Frontal cortex (tissue), 4 donors: ENCODE results near the gene VPS37C. TPM values are rescaled to one million over a fixed set of nuclear protein-coding genes. Genes with fewer than 3 reads are reported as not detected.

ENCODE experiments used
- DNase-seq, 2 donors: peaks; one replicate each; pipeline ENCODE4 v3.0.0; 2012; ENCODE audit warnings: low spot score in 2 of 2
- FAIRE-seq: peaks from 2 replicates; lab custom pipeline; 2012; peaks lifted over from hg19 to GRCh38; lab: Jason Lieb, UNC
- total RNA-seq: library from RNA; depleted of rRNA; stranded (reverse); fragments of >200 nt; gene quantifications from one replicate; pipeline ENCODE4 v1.2.3, GENCODE V29; 2014
- donor health status: control.
- donor health status: control.
- donor health status: control.

VPS37C gene
- total RNA-seq, 1 donor from 2014 or later, result 4.5 TPM

DNA sequence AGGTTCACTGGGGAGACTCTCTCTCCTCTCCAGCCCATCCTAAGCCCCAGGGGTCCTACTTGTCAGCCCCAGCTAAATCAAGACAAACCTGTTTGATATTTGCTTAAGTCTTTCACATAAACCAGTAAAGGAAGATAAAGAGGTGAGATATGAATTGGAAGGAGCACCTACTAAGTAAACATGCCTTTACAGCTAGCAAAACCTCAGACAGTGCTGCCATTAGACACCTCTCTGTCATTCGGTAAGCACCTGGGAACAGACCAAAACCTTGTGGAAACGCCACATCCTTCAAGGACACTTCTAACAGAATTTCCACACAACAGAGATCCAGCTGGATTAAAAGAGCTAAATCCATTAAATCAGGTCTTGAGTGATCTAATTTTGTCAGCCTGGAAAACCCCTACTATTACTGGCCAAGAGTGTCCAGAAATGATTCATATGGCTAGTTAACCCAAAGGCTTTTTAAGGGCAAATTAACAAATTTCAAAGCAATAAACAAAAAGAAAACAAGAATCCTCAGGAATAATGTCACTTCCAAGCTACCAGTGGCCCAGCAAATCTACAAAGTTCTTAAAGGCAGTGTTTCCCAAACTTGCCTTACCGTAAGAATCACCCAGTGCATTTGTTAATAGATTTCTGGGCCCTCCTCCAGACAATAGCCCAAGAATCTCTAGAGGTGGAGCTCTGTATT is 2.4 kb downstream of the VPS37C start:
- no peak for FAIRE-seq
- DNase-seq, result no peak

DNA sequence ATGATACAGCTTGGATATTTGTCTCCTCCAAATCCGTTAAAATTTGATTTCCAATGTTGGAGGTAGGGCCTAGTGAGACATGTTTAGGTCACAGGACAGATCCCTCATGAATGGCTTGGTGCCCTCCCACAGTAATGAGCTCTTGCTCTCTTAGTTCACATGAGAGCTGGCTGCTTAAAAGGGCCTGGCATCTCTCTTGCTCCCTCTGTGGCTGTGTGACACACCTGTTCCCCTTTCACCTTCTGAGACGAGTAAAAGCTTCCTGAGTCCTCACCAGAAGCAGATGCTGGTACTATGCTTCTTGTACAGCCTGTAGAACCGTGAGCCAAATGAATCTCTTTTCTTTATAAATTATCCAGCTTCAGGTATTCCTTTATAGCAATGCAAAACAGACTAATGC is 3.5 kb downstream of the VPS37C start:
- FAIRE-seq, result no peak
- DNase-seq, result no peak

DNA sequence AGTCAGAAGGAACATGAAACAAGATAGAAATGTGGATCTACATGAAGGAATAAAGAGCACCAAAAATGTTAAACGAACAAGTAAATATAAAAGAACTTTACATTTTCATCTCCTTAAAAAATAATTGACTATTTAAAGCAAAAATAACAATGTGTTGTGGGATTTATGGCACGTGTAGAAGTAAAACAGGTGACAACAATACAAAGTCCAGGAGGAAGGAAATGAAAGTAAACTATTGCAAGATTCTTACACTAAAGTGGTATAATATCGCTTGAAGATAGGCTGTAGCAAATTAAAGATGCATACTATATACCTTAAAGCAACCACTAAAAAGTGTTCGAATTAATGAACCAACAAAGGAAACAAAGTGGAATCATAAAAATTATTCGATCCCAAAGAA is 5.5 kb downstream of the VPS37C start:
- DNase-seq (no peak), FAIRE-seq (no peak)

DNA sequence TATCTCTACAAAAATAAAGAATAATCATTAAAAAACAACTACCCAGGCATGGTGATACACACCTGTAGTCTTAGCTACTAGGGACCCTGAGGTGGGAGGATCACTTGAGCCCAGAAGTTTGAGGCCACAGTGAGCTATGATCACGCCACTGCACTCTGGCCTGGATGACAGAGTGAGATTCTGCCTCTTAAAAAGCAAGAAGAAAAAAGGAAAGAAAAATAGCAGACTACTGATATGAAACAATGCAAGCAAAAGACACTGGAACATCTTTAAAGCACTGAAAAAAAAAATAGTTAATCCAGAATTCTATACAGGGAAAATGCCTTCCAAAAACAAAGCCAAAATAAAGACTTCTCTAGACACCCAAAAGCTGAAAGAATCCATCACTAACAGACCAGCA is 5.9 kb downstream of the VPS37C start:
- DNase-seq (no peak), FAIRE-seq (no peak)

DNA sequence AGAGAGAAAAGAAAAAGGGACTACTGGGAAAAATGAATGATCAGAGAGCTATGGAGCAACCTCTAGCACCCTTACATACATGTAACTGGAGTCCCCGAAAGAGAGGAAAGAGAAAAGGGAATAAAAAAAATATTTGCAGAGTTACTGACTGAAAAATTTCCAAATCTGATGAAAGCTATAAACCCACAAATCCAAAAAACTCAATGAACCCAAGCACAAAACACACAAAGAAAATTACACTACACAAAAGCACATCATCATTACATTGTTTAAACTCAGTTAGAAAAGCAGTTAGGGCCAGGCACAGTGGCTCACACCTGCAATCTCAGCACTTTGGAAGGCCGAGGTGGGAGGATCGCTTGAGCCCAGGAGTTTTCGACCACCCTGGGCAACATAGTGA is 6.7 kb downstream of the VPS37C start:
- DNase-seq, result no peak
- FAIRE-seq, result no peak

DNA sequence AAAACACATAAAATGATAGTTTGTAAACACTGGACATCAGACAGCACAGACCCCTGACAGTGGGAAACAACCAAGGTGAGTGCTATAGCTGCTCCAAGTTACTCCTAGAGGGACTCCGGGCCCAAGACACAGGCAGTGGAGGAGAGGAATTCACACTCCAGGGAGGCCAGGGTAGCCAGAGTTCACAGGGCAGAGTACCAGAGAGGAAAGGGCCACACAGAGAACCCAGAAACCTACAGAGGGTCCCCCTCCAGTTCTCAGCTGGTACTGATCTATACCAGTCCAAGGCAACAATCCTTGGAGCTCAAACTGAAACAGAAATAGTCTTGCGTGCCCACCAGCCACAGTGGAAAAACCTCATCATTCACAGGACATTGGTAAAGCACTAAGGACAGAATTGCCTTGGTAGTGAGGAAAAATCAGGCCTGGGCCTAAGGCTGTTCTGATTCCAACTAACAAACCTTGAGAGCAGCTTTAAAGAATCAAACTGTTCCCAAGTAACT is 7.6 kb downstream of the VPS37C start:
- no peak for FAIRE-seq
- DNase-seq, result no peak

DNA sequence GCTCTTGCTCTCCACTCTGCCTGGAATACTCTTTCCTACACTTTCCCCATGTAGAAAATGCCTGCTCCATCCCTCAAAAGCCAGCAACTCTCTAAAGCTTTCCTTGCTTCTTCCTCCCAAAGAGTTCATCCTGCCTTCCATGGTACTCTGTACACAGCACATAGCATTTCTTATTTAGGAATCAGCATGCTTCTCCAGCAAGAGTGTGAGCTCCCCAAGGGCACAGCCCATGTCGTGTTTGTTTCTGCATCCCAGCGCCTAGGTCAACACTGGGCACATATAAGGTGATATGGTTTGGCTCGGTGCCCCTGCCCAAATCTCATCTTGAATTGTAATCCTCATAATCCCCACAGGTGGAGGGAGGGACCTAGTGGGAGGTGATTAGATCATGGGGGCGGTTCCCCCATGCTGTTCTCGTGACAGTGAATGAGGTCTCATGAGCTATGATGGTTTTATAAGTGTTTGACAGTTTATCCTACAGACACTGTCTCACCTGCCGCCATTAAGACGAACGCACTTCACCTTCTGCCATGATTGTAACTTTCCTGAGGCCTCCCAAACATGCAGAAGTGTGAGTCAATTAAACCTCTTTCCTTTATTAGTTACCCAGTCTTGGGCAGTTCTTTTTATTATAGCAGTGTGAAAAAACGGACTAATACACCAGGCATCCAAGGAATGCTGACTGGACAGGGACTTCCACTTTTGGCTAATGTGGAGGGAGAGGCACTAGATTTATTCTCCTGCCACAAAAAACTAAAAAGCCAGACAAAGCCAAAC is 8.2 kb downstream of the VPS37C start:
- DNase-seq (no peak), FAIRE-seq (no peak)

DNA sequence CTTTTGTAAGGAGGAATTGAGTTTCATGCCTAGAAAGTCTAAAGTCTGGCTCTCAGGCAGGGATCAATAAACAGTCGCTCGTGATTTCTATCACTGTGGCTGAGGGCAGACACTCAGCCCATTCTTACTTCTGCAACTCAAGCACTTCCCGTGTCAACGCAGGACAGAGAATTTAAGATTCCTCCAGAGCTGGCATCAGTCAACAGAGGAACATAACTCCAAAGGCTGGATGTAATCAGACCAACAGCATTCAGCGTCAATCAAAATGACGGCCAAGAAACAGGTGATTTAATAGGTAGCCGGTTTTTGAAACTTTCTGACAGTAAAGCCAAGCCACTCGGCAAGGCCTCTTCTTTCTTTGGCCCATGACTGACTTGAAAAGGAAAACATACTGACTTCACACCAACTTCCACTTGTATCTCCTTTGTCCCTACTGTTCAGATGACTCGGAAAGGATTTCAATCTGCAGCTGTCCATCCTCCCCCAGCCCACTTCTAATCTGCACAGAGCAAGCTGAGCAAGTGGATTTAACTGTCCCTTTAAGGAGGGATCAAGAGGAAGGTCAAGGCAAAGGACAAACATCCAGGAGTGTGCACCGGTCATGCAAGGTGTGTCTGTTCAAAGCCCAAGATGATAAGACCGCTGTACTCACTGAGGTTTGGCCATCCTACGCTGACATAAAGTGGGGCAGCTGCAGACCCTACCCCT is 9.5 kb downstream of the VPS37C start:
- FAIRE-seq (no peak), DNase-seq (no peak)

DNA sequence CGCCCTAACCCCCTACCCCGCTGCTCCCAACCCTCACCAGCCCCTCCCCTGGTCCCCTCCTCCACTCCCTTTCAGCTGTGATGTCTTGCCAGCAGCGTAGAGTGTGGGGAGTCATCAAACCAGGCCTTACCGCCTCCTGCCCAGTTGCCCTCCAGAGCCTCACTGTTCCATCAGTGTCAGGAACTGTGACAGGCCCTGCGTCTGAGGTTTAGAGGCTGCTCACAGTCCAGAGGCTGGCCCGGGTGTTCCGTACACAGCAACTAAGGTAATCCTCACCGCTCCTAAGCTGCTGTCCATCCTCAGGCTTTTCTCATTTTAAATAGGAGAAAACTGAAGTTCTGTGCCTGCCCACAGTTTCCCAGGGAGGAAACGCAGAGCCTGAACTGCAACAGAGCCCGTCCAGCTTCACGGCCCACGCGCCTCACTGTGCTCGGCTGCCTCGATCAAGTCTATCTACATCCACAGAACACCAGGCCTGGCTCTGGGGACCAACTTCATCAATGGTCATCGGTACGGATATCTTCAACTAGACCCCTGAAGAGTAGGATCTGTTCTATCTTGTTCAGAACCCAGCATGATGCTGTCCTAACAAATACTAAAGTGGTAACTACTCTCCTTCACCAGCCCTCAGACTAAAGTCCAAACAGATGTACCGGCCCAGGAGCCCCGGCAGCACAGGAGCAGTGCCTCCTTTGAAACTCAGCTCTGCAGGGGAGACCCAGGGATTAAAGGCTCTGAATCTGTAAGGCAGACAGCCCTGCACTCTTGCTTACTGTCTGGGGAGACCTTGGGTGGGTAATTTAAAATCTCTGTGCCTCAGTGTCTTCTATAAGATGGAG is 10.3 kb downstream of the VPS37C start:
- FAIRE-seq, result no peak
- DNase-seq, result no peak

DNA sequence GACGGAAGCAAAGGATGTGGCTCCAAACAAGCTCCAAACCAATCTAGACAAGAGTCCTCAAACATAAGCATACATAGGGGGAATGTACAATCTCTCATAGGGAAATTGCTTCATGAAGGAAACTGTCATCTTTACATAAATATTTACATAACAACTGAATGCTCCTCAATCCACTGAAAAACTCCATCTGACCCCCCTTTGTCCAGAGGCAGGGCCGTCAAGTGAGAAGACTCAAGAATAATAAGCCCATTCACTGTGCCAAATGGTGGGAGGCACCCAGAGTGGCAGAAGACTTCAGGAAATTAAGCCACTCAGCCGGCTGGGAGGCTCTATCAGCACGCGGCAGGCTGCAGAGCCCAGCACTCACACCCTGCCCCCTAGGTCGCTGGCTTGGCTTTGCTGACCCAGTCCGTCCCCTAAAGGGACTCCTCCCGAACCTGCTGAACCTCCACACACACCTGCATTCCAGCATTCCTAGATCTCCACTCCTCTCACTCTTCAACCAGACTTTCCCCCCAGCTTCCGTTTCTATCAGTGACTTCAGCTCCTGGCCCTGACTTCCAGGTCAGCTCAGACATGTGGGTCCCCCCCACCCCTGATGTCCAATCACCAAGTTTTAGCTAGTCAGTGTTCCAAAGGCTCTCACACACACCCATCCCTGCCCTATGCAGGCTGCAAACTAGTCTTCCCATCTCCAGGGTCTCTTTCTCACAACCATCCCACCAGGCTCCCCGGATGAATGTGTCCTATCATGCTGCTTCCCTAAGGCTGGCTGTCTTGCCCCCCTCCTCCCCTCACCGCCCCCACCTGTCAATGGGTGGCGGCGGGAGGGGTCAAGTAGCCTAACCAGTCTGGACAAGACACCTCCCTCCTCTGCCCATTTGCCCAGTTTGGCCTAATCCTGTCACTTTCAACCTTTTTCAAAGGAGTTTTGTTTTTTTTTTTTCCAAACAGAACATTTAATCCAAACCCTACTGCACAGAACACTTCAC is 11.3 kb downstream of the VPS37C start:
- FAIRE-seq (no peak), DNase-seq (no peak)

DNA sequence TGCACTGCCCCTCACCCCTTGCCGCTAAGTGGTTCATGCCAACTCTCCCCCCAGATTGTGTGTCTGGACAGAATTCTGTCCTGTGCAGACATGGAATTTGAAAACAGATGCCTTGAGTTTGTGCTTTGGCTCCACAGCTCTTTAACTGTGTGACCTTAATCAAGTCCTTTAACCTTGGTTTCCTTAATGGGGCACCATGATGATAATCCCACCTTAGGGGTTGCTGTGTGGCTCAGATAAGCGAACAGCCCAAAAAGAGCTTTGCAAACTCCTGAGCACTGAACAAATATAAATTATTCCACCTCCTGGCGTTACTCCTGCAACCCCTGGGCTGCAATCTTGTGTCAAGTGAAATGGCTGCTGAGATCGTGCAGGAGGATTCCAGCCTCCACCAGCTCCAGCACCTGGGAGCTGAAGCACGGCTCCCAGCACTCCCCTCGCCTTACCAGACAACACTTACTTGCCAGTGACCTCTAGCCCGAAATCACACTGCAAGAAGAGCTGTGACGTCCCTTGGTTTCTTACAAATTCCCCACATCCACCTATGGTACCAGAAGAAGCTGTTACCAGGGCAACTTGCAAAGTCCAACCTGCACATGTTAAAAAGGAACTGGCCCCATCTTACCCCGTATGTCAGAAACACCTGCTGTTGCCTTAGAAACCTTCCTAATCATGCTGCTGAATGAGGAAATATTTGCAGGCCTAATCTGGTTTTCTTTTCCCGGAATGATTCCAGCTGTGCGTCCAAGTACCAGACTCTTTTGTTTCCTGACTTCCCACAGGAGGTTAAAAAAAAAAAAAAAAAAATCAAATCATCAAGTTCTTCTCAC is 13.2 kb downstream of the VPS37C start:
- FAIRE-seq (no peak), DNase-seq (no peak)

DNA sequence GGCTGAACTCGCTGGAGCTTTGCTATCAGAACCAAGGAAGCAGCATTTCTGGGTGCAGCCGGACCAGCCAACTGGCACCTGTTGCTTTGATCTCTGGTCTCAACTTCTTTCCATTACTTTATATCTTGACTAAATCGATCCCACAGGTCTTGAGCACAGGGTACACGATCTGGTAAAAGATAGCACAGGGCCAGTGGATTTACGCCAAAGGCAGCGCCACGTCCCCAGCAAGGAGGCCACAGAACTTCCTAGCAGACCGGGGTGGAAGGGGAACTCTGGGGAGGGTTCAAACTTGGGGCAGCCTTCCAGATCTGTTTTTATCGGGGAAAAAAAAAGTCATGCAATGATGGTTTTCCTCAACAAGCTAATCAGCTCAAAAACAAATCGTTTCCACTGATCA is 14.0 kb downstream of the VPS37C start:
- FAIRE-seq, result no peak
- no peak for DNase-seq

DNA sequence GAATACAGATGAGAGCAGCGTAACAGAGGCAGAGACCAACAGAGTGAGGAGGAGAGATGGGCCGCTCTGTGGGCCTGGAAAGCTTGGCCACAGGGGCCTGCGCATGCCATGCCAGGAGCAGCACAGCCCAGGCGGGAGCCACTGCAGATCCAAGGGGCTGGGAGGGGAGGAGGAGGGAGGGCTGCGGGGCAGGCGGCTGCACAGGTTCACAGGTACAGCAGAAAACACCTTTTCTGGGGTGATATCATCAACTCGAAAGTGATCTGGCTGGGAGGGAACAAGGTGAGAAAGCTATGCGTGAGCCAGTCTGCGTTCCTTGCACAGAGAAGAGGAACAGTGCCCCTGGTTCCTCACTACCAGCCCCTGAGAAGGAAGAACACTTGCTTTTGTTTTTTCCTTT is 14.8 kb downstream of the VPS37C start:
- no peak for FAIRE-seq
- no peak for DNase-seq

DNA sequence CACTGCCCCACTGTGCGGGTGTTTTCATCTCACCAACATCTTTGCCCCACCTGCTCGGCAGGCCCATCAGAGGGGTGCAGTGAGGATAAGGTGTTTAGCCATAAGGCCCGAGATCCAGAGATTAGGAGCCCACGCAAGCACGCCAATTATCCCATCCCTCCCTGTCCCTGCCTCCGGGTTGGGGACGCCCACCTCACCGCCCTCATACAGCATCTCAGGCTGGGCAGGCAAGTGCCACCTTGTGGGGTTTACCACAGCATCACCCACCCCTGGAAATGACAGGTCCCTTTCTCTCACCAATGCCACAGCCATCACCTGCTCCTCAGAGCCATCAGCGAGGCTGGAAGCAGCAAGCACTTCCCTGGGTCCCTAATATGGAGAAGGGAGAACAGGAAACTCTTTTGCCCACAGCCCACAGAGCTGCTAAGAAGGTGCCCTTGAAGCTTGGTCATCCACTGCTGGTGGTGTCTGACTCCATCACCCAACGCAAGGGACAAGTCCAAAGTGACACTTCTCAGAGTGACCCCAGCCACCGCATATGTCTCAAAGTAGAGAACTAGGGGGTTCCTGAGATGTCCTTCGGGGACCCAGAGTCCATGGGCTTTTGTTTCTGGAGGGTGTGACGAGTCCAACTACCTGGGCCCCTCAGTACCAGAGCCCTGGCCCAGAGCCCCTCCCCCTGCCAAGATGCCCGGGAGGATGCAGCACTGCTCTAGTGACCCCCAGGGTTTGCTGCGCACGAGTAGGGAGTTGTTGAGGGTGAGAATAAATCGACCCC is 15.8 kb downstream of the VPS37C start:
- DNase-seq, result no peak
- no peak for FAIRE-seq

DNA sequence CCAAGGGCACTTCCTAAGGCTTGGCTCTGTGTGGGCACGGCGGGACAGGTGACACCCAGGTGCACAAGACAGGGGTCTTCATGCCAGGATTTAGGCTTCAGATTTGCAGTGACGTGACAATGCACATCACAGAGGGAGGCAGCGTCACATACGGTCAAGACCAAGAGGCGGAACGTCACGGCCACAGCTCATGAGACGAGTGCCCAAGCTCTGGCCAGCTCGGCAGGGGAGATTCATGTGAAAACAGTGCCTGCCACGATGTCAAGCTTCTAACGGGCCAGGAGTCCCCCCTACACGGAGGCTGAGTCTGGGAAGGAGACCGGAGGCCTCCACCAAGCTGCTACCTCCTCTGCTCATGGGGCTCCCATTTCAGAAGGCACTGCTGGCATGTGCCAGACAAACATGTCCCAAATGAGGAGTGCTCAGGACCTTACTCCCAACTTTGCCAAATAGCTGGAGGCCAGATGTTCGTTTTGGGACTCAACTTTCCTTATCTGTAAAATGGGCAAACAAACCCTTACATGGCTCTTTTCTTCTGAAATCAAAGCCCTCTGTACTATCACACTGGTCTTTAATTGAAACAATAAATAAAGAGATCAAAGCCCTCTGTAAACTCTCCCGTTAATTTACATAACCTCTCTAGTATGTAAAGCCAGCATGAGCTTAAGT is 16.6 kb downstream of the VPS37C start:
- DNase-seq, result no peak
- FAIRE-seq, result no peak

DNA sequence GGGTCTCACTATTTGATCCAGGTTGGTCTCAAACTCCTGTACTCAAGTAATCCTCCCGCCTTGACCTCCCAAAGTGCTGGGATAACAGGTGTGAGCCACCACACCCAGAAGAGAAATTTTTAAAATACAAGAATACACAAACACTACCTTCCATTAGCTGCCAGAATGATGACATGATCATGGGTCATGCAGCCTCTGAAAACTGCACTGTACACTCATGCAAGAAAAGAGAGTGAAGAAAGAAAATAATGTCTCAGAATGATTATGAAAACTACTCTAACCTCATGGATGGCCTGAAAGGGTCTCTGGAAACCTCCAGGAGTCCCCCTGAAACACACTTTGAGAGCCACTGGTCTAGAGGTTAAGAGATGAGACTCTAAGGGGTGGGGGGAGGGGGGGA is 18.8 kb downstream of the VPS37C start:
- FAIRE-seq (no peak), DNase-seq (no peak)

DNA sequence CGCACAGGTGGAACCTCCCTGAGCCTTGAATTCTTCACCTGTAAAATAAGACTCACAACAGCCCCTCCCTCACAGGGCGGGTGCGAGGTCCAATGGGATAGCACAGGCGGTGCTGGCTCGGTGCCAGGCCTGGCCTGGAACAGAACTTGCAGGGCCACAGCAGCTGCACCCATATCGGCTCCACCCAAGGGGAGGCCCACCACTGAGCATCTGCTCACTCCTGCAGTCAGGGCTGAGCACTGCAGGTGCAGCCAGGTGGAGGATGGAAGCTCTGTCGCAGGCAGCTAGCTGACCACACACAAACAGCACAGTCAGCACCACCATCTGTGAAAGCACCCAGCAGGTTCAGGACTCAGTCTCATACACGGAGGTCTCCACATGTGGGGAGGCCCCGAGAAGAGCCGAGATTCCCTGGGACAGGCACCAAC is 19.6 kb downstream of the VPS37C start:
- FAIRE-seq (no peak), DNase-seq (no peak)
